Right cardiac atrium (tissue), 5 donors: Measurements from ENCODE around the gene CELSR2. TPM values are rescaled to one million over a fixed set of nuclear protein-coding genes. Genes with fewer than 3 reads are reported as not detected.

Experiments used
- ATAC-seq, 2 donors: fragments of 200-7000 bp; cut with Tn5 transposase; one replicate each; pipeline versions ENCODE4 v1.8.0 to v1.9.1; 2020; ENCODE audit warnings: moderate library complexity in 2 of 2, mild to moderate bottlenecking in 1 of 2
- DNase-seq, 3 donors: peaks; one replicate each; pipeline ENCODE4 v3.0.0-alpha.2; 2020
- H3K27ac ChIP-seq: one replicate; pipeline ENCODE4 v1.5.1; 2013; ENCODE audit warnings: mild to moderate bottlenecking, low read length, control low read depth, moderate library complexity
- H3K27me3 ChIP-seq: one replicate; pipeline ENCODE4 v1.6.1; 2013; ENCODE audit not compliant: control insufficient read depth, insufficient read depth
- H3K4me1 ChIP-seq: one replicate; pipeline ENCODE4 v1.6.1; 2013; ENCODE audit warnings: low read length; ENCODE audit not compliant: control insufficient read depth, insufficient read depth
- H3K4me3 ChIP-seq: one replicate; pipeline ENCODE4 v1.5.1; 2013; ENCODE audit warnings: low read length, control low read depth
- H3K9me3 ChIP-seq: one replicate; pipeline ENCODE4 v1.6.1; 2013; ENCODE audit warnings: low read length; ENCODE audit not compliant: control insufficient read depth
- WGBS: extraction: QIAGEN DNeasy Blood & Tissue Kit; methylation state at CpG from one replicate; pipeline ENCODE4 v1.1.7; 2013; 5-methylcytosine and 5-hydroxymethylcytosine counted together
- intact Hi-C, 4 donors: fragments of 100-400 bp; cut with DNase I; formaldehyde crosslinking; loops; one replicate each; pipeline versions ENCODE4 v1.11.0 to v1.14.0; 2022 to 2023
- polyA plus RNA-seq: library from polyadenylated mRNA; stranded (reverse); fragments of 200-250 nt; gene quantifications from one replicate; pipeline ENCODE4 v1.2.3, GENCODE V29; 2013
- total RNA-seq, 4 donors: library from RNA; stranded (reverse); fragmentation: NEBNext Ultra II Directional; extraction: Animal tissue kit (Norgen Biotek cat#: 25700); gene quantifications; one replicate each; pipeline ENCODE4 v1.2.1, GENCODE V29; 2021
- donor health status: healthy with polysubstance abuse.
- donor health status: DM: no; HTN: yes; CAD: no.
- donor health status: DM: no; HTN: no; CAD: no.
- donor health status: DM: no; HTN: yes; CAD: no; lungs with severe emphysema.
- donor health status: DM: yes; HTN: yes; CAD: no.

The CELSR2 gene
- total and polyA plus RNA-seq, 5 donors = 16.0 to 33.2 (median 27.0) TPM

DNA sequence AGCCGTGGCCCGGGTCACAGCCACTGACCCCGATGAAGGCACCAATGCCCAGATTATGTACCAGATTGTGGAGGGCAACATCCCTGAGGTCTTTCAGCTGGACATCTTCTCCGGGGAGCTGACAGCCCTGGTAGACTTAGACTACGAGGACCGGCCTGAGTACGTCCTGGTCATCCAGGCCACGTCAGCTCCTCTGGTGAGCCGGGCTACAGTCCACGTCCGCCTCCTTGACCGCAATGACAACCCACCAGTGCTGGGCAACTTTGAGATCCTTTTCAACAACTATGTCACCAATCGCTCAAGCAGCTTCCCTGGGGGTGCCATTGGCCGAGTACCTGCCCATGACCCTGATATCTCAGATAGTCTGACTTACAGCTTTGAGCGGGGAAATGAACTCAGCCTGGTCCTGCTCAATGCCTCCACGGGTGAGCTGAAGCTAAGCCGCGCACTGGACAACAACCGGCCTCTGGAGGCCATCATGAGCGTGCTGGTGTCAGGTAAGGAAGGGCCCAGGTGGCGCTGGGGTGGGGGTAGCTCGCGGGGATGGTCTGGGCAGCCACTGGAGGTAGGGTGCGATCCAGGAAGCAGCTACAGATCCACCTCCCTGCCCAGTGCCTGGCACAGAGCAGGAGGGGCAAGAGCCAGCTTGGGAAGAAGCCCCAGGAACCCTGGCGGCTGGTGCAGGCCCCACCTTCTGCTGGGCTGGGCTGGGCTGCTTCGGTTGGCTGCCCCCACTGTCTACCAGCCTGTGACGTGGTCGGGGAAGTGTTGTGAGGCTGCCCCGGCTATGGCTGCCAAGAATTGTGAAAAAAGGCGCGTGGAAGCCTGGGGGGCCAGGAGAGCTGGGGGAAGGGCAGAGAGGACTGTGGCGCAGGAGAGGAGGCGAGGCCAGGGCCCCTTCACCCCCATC lies 3.8 kb downstream of the CELSR2 start:
- intact Hi-C loops = no loop called here
- no peaks in the 10 kb centered on the region for H3K9me3 ChIP-seq
- H3K4me1 ChIP-seq = peaks cover 15% of the 10 kb centered on the region
- H3K27ac ChIP-seq = peak overlapping the region; percentile 52
- peak; percentile 69 to 70 for ATAC-seq
- 74% methylated on average over 33 of the region's 33 CpGs for WGBS
- H3K27me3 ChIP-seq = no peaks in the 10 kb centered on the region
- H3K4me3 ChIP-seq = no peak overlapping the region
- peak; percentile 67 to 86 (median 85) for DNase-seq

DNA sequence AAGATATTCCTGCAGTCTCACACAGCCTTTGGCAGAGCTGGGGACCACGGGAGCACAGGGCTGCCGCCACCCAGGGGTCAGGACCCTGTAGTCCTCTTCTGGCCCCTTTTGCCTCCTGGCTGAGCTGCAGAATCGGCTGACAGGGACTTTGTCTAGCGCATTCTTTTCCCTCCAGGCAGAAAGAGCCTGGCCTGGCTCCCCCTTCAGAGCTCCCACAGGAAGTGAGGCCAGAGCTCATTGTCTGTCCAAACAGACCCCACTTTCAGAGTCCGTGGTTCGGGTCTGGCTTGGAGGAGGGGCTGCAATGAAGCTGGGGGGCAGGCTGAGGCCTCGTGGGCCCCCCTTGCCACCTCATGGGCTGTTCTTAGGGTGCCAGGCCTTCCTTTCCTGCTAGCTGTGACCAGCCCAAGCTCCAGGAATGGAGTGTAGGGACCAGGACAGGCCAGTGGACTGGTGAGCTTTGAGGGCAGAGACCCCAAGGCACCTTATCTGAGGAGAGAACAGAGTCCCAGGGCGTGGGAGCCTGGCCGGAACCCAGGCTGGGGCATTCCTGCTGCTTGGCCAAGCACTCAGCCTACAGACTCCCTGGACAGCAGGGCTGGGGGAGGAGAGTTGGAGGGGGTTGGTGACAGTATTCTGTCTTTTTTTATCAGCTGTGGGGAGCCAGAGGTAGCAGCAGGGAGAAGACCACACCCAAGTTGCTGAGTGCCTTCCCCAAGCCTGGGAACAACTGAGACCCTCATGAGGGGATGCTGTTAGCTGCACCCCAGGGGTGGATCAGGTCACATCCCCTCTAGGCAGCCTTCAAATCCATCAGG lies 4.7 kb downstream of the CELSR2 start:
- H3K27me3 ChIP-seq = no peaks in the 10 kb centered on the region
- peak; percentile 45 to 49 for ATAC-seq
- 14% methylated on average over 9 of the region's 9 CpGs for WGBS
- DNase-seq = peak in 1 of 3 donors; percentile 73
- peak overlapping the region; percentile 52 for H3K27ac ChIP-seq
- intact Hi-C loops = no loop called here
- H3K4me3 ChIP-seq = no peak overlapping the region
- no peaks in the 10 kb centered on the region for H3K9me3 ChIP-seq
- H3K4me1 ChIP-seq = peaks cover 15% of the 10 kb centered on the region

DNA sequence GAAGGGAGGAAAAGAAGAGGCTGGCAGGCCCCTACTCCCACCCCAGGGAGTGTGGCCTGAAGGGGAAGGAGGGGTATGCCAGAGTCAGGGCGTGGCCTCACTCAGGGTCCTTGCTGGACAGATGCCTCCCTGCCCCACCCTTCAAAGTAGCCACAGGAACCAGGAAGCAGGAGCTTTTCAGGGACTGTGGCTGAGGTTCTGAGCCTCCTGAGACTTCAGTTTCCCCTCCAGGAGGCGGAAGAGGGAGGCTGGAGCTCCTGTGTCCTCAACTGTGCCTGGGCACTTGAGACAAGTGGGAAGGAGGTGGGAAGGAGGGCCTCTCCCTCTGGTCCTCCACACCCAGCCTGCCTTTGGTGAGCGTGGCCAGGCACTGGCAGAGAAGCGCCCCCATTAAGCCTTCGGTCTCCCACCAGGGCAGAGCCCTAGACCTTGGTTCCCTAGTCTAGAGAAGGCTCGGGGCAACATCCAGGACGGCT lies 5.3 kb downstream of the CELSR2 start:
- peak in 1 of 3 donors; percentile 37 for DNase-seq
- Histone ChIP-seq H3K4me3 (no peak overlapping the region), H3K4me1 (peaks cover 15% of the 10 kb centered on the region), H3K27ac (no peak overlapping the region), H3K9me3 (no peaks in the 10 kb centered on the region), H3K27me3 (no peaks in the 10 kb centered on the region)
- no peak for ATAC-seq
- 76% methylated on average over 7 of the region's 7 CpGs for WGBS
- intact Hi-C loops = no loop called here

GRCh38 chr1:109255097-109255651 lies 5.8 kb downstream of the CELSR2 start:
- H3K27me3 ChIP-seq = no peaks in the 10 kb centered on the region
- peaks cover 15% of the 10 kb centered on the region for H3K4me1 ChIP-seq
- intact Hi-C loops = no loop called here
- H3K9me3 ChIP-seq = no peaks in the 10 kb centered on the region
- WGBS = 61% methylated on average over 15 of the region's 15 CpGs
- H3K4me3 ChIP-seq = no peak overlapping the region
- ATAC-seq (no peak), DNase-seq (peak in 2 of 3 donors; percentile 45 to 60)
- no peak overlapping the region for H3K27ac ChIP-seq

DNA sequence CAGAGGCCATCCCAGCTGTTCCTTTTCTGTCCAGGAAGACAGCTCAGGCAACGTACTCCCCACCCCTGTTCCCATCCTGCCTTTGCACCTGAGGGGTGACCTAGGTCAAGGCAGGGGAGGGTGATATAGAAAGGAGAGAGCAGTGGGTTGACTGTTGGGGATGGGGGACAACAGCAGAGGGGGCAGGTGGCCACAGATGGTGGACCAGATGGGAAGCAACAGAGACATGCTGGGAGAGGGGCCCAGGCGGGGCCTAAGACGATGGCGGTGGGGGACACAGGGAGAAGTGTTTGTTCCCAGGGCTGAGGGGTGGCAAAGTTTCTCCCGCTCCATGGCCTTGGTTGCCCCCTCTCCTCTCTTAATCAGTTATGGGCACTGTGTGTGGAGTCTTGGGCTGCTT lies 6.3 kb downstream of the CELSR2 start:
- Histone ChIP-seq H3K4me3 (no peak overlapping the region), H3K27ac (no peak overlapping the region), H3K27me3 (no peaks in the 10 kb centered on the region), H3K9me3 (no peaks in the 10 kb centered on the region), H3K4me1 (peaks cover 15% of the 10 kb centered on the region)
- DNase-seq = no peak
- 85% methylated on average over 5 of the region's 5 CpGs for WGBS
- intact Hi-C loops = no loop called here
- no peak for ATAC-seq

DNA sequence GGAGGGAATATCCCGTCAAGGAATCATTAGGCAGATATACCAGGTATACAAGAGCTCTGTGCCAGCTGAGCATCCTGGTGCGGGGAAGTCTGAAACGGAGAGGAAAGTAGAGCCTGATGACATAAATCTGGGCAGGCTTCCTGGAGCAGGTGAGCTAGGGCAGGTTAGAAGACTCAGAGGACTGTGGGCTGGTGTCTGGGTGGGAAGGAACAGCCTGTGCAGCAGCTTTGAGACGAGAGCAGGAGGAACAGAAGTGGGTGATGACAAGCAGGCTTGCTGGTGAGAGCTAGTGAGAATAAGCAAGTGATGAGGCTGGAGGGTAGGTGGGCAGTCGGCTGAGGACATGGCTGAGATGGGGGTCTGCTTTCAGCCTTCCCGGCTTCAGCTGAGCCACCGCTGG lies 6.7 kb downstream of the CELSR2 start:
- DNase-seq (peak in 1 of 3 donors; percentile 18), ATAC-seq (no peak)
- Histone ChIP-seq H3K4me1 (peaks cover 15% of the 10 kb centered on the region), H3K9me3 (no peaks in the 10 kb centered on the region), H3K27ac (no peak overlapping the region), H3K27me3 (no peaks in the 10 kb centered on the region), H3K4me3 (no peak overlapping the region)
- intact Hi-C loops = no loop called here
- 76% methylated on average over 7 of the region's 7 CpGs for WGBS

GRCh38 chr1:109256971-109257681 lies 7.8 kb downstream of the CELSR2 start:
- no peak overlapping the region for H3K4me3 ChIP-seq
- H3K9me3 ChIP-seq = no peaks in the 10 kb centered on the region
- 92% methylated on average over 5 of the region's 5 CpGs for WGBS
- ATAC-seq (no peak), DNase-seq (no peak)
- no peak overlapping the region for H3K27ac ChIP-seq
- intact Hi-C loops = no loop called here
- no peaks in the 10 kb centered on the region for H3K27me3 ChIP-seq
- H3K4me1 ChIP-seq = peaks cover 15% of the 10 kb centered on the region

- no peak for ATAC-seq
- intact Hi-C loops = no loop called here
- Histone ChIP-seq H3K27me3 (no peaks in the 10 kb centered on the region), H3K4me3 (no peak overlapping the region), H3K4me1 (peaks cover 15% of the 10 kb centered on the region), H3K27ac (no peak overlapping the region), H3K9me3 (no peaks in the 10 kb centered on the region)
- 77% methylated on average over 15 of the region's 15 CpGs for WGBS
- peak in 1 of 3 donors; percentile 19 for DNase-seq
Measured at GRCh38 chr1:109257682-109258421, 8.5 kb downstream of the CELSR2 start.

GRCh38 chr1:109258481-109259466 lies 9.4 kb downstream of the CELSR2 start:
- Histone ChIP-seq H3K4me1 (peaks cover 15% of the 10 kb centered on the region), H3K9me3 (no peaks in the 10 kb centered on the region), H3K27me3 (no peaks in the 10 kb centered on the region), H3K4me3 (no peak overlapping the region), H3K27ac (no peak overlapping the region)
- intact Hi-C loops = no loop called here
- WGBS = 91% methylated on average over 69 of the region's 69 CpGs
- no peak for ATAC-seq
- peak in 2 of 3 donors; percentile 55 to 61 for DNase-seq
